Measurements from ENCODE around the gene JAM3.

DNA sequence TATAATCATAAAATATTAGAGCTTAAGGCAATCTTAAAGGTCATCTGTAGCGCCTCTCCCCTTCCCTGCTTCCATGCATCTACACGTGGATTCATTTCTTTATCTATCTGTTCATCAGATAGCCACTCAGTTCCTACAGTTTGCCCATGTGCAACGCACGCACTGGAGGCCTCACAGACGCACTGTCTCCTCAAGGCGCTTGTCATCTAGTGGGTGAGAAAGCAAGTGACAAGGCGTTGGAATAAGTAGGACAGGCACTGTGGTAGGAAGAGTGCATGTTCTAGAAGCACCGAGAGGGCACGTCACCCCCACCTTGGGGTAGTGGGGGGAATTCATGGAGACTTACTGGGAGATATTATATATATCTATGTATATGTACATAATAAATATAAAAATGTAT is 20.8 kb upstream of the JAM3 start:
- TF ChIP-seq EZH2 (IDR thresholded peaks at IDR 0.05; ENCODE audit: borderline replicate concordance, low read depth, low read length, severe bottlenecking) (no peak), POLR2AphosphoS5 (IDR thresholded peaks at IDR 0.05; ENCODE audit: insufficient read depth, low read depth, low read length) (no peak), POLR2A (IDR thresholded peaks at IDR 0.05; ENCODE audit: low read depth, low read length) (no peak), JUN (IDR thresholded peaks at IDR 0.05; ENCODE audit: borderline replicate concordance, insufficient read depth, insufficient read length, low read depth) (no peak)
- TF ChIP-seq, protein P1, sequence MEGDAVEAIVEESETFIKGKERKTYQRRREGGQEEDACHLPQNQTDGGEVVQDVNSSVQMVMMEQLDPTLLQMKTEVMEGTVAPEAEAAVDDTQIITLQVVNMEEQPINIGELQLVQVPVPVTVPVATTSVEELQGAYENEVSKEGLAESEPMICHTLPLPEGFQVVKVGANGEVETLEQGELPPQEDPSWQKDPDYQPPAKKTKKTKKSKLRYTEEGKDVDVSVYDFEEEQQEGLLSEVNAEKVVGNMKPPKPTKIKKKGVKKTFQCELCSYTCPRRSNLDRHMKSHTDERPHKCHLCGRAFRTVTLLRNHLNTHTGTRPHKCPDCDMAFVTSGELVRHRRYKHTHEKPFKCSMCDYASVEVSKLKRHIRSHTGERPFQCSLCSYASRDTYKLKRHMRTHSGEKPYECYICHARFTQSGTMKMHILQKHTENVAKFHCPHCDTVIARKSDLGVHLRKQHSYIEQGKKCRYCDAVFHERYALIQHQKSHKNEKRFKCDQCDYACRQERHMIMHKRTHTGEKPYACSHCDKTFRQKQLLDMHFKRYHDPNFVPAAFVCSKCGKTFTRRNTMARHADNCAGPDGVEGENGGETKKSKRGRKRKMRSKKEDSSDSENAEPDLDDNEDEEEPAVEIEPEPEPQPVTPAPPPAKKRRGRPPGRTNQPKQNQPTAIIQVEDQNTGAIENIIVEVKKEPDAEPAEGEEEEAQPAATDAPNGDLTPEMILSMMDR (IDR thresholded peaks at IDR 0.05; ENCODE audit: extremely low read depth in 1 of 2, insufficient read depth in 1 of 2, low read depth in 1 of 2, low read length in 2 of 2), result no peak
- TF ChIP-seq, protein P2, sequence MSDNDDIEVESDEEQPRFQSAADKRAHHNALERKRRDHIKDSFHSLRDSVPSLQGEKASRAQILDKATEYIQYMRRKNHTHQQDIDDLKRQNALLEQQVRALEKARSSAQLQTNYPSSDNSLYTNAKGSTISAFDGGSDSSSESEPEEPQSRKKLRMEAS (IDR thresholded peaks at IDR 0.05; ENCODE audit: insufficient read depth, insufficient read length), result no peak
